ENCODE data around the gene SLC6A19.

The SLC6A19 gene

GRCh38 chr5:1190278-1190677 is 11.1 kb upstream of the SLC6A19 start:
- no peak overlapping the region for H3K4me3 ChIP-seq (ENCODE audit: low read depth, low read length)
- no peak for TF ChIP-seq CTCF (IDR thresholded peaks at IDR 0.05; ENCODE audit: low read depth, low read length)

GRCh38 chr5:1190837-1191239 is 10.6 kb upstream of the SLC6A19 start:
- no peak for TF ChIP-seq CTCF (IDR thresholded peaks at IDR 0.05; ENCODE audit: low read depth, low read length)
- no peak overlapping the region for H3K4me3 ChIP-seq (ENCODE audit: low read depth, low read length)

GRCh38 chr5:1192971-1193590 is 8.3 kb upstream of the SLC6A19 start:
- no peak for TF ChIP-seq CTCF (IDR thresholded peaks at IDR 0.05; ENCODE audit: low read depth, low read length)
- no peak overlapping the region for H3K4me3 ChIP-seq (ENCODE audit: low read depth, low read length)

- H3K4me3 ChIP-seq (ENCODE audit: low read depth, low read length), result no peak overlapping the region
- TF ChIP-seq CTCF (IDR thresholded peaks at IDR 0.05; ENCODE audit: low read depth, low read length), result no peak
Measured at GRCh38 chr5:1193591-1193985, 7.8 kb upstream of the SLC6A19 start.

GRCh38 chr5:1194378-1194777 is 7.0 kb upstream of the SLC6A19 start:
- no peak overlapping the region for H3K4me3 ChIP-seq (ENCODE audit: low read depth, low read length)
- TF ChIP-seq CTCF (IDR thresholded peaks at IDR 0.05; ENCODE audit: low read depth, low read length), result no peak

- H3K4me3 ChIP-seq (ENCODE audit: low read depth, low read length), result no peak overlapping the region
- TF ChIP-seq CTCF (IDR thresholded peaks at IDR 0.05; ENCODE audit: low read depth, low read length), result no peak
Measured at GRCh38 chr5:1195439-1195838, 6.0 kb upstream of the SLC6A19 start.

- no peak for TF ChIP-seq CTCF (IDR thresholded peaks at IDR 0.05; ENCODE audit: low read depth, low read length)
Measured at GRCh38 chr5:1195916-1196315, 5.5 kb upstream of the SLC6A19 start.

More at GRCh38 chr5:1195916-1196315, 5.5 kb upstream of the SLC6A19 start:
- H3K4me3 ChIP-seq (ENCODE audit: low read depth, low read length), result no peak overlapping the region

All from WI38 (cell line).